ENCODE results near the gene CD109.

GRCh38 chr6:73671911-73672685 is 23.9 kb upstream of the CD109 start:
- TF ChIP-seq POU2F2 (IDR thresholded peaks at IDR 0.05; ENCODE audit: borderline replicate concordance, low read depth, low read length): no peak
- no peak for TF ChIP-seq SMARCA5 (IDR thresholded peaks at IDR 0.05)
- no peak for TF ChIP-seq SIN3A (IDR thresholded peaks at IDR 0.05; ENCODE audit: low read depth, low read length)
- no peak for TF ChIP-seq CTCF (IDR thresholded peaks at IDR 0.05 in 2 of 3, conservative IDR thresholded peaks at IDR 0.05 in 1 of 3; ENCODE audit: control insufficient read depth in 2 of 3, extremely low read depth in 1 of 3, insufficient read depth in 1 of 3, low read depth in 3 of 3, low read length in 3 of 3)
- TF ChIP-seq EP300 (IDR thresholded peaks at IDR 0.05; ENCODE audit: borderline replicate concordance in 1 of 2, control insufficient read depth in 1 of 2, low read depth in 2 of 2, low read length in 2 of 2): no peak
- no peak for TF ChIP-seq NFYB (IDR thresholded peaks at IDR 0.05; ENCODE audit: insufficient read depth, low read depth, low read length)
- TF ChIP-seq IKZF1 (conservative IDR thresholded peaks at IDR 0.05): no peak
- no peak for TF ChIP-seq POLR2A (IDR thresholded peaks at IDR 0.05; ENCODE audit: low read depth, low read length)
- TF ChIP-seq CEBPB (IDR thresholded peaks at IDR 0.05; ENCODE audit: borderline replicate concordance in 1 of 2, low read depth in 2 of 2, low read length in 2 of 2): no peak
- TF ChIP-seq SMC3 (IDR thresholded peaks at IDR 0.05; ENCODE audit: borderline replicate concordance, low read length): no peak
